ENCODE measurements around the gene OR10A7.

DNA sequence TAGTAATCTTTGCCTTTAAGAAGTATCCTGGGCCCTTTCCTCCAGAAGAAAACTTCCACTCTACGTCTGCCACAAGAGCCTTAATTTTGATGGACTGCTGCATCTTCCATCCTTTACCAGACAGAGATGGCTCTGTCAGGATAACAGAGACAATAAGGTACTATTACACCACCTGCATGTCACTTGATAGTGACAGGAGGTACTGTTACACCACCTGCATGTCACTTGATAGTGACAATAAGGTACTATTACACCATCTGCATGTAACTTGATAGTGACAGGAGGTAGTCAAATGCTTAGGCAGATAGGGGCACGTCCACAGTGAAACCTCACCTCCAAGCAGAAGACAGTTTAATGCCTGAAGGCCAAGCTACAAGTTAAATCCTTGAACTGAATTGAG is 37.5 kb downstream of the OR10A7 start:
- TF ChIP-seq CTCF (IDR thresholded peaks at IDR 0.05) (no peak), POLR2AphosphoS5 (IDR thresholded peaks at IDR 0.05; ENCODE audit: low read depth, low read length) (no peak)
